PC-9 (cell line): Measurements from ENCODE around the gene TTC7B.

Source experiments
- EZH2 ChIP-seq: fragments of 200-600 bp; sonication (generic); IDR thresholded peaks from 2 replicates; pipeline ENCODE4 v1.8.0; 2017; ENCODE audit warnings: antibody characterized with exemption, low read depth
- TF ChIP-seq, protein P1 (sequence below): fragments of 200-600 bp; sonication (generic); conservative IDR thresholded peaks from 2 replicates; pipeline ENCODE4 v1.6.1; 2017; ENCODE audit warnings: mixed run types, antibody characterized with exemption, mild to moderate bottlenecking, moderate library complexity

DNA sequence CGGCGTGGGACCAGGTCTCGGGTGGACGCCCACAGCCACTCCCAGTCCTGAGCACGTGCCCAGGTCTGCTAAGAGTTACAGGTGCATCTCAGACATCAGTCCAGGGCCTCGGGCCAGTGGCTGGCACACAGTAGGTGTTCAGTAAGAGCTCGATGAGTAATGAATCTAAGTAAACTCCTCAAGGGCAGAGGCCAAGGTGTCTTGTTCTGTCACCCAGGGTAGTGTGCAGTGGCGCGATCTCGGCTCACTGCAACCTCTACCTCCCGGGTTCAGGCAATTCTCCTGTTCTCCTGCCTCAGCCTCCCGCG is 11.2 kb downstream of the TTC7B start:
- TF ChIP-seq EZH2, result no peak
- TF ChIP-seq, protein P1, sequence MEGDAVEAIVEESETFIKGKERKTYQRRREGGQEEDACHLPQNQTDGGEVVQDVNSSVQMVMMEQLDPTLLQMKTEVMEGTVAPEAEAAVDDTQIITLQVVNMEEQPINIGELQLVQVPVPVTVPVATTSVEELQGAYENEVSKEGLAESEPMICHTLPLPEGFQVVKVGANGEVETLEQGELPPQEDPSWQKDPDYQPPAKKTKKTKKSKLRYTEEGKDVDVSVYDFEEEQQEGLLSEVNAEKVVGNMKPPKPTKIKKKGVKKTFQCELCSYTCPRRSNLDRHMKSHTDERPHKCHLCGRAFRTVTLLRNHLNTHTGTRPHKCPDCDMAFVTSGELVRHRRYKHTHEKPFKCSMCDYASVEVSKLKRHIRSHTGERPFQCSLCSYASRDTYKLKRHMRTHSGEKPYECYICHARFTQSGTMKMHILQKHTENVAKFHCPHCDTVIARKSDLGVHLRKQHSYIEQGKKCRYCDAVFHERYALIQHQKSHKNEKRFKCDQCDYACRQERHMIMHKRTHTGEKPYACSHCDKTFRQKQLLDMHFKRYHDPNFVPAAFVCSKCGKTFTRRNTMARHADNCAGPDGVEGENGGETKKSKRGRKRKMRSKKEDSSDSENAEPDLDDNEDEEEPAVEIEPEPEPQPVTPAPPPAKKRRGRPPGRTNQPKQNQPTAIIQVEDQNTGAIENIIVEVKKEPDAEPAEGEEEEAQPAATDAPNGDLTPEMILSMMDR, result no peak
